ENCODE measurements around the gene SERGEF.

Gene SERGEF

GRCh38 chr11:17853280-17853679, 159.6 kb downstream of the SERGEF start:
- DNase-seq: no peak

GRCh38 chr11:17852246-17852645, 160.6 kb downstream of the SERGEF start:
- DNase-seq: no peak

DNA sequence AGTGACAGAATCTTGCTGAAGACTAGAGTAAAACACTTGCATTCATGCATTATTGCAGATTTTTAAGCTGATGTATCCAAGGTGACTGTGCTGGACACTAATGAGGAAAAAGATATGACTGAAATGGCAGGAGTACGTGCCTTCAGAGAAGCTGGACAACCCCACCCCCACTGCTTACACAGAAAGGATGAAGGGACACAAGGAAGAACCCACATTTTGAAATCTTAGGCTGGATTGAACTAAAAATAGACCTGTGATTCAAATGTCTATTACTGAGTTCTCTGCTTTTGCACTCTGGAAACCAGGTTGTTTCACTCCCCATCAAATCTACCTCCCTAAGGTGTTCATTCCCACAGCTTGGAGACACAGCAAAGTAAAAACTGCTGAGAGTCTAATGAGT, 161.2 kb downstream of the SERGEF start:
- no peak for DNase-seq

DNA sequence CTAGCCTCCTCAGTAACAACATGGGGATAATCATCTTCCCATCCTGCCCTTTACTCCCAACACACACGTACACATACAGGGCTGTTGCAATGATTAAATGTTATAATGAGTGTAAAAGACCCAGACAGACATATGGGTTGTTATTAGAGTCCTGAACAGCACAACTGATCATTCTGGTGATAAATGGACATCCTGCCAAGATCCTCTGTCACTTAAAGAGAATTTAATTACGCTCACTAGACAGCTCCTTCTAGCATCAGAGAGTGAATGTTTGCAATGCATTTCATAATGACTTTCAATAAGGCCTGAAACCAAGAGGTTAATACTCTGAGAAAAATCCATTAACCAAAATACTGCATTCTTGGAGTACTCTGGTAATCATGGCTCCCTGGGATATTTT, 162.5 kb downstream of the SERGEF start:
- no peak for DNase-seq

DNA sequence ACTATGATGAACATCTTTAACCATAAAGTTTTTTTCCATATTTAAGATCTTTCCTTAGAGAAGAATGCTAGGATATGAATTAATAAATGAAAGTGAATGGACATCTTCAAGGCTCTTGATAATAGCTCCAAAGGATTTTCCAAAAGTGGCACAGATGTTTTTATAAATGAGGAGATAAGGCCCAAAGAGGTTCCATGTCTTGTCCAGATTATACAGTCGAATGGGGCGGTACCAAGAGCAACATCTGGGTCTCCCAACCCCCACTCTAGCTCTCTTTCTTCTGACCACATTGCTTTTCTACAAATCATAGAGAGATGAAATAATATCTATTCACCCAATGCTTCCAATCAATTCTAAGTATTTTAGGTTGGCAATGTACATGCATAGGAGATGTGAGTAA, 164.1 kb downstream of the SERGEF start:
- no peak for DNase-seq

- no peak for DNase-seq
Observed at GRCh38 chr11:17846852-17847453, 165.9 kb downstream of the SERGEF start.

- no peak for DNase-seq
Observed at GRCh38 chr11:17845431-17845881, 167.4 kb downstream of the SERGEF start.

DNA sequence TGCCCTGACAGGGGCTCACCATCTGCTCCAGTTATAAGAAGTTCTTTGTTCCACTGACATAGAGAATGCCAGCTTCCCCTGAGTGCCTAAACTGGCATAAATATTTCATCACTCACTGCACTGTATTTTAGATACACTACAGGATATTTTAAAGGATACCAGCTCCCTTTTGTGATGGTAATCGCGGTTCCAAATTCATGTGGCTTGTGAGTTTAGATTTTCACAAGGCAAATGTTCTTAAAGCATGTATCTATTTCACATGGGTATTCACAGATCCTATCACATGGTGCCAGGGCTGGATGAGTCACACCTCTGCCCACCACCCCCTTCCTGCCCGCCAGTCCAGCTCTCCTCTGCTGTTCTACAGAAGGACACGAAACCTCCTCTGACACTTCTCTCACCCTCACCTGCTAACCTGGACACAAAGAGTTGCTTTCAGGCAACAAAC, 172.7 kb downstream of the SERGEF start:
- no peak for DNase-seq

DNA sequence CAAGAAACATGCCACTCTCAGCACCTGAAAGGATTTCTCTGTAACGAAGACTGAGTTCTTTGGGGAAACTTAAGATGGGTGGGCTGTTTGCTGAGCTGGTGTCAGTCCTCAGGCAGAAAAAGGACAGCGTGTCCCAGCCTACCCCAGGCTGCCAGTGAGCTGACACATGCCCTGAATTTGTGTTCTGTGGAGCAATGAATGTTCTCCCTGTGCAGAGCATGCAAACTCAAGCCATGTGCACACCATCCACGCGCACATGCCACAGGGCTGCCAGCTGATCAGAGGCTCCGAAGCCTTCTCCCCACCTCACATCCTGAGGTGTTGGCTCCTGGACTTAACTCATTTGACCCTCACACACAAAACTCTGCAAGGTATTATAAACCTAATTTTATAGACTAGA, 173.4 kb downstream of the SERGEF start:
- DNase-seq: no peak

GRCh38 chr11:17838102-17838501, 174.7 kb downstream of the SERGEF start:
- no peak for DNase-seq

GRCh38 chr11:17831883-17832282, 181.0 kb downstream of the SERGEF start:
- no peak for DNase-seq

GRCh38 chr11:17831228-17831627, 181.6 kb downstream of the SERGEF start:
- DNase-seq: no peak

GRCh38 chr11:17828311-17828751, 184.5 kb downstream of the SERGEF start:
- DNase-seq: peak; percentile 81

DNA sequence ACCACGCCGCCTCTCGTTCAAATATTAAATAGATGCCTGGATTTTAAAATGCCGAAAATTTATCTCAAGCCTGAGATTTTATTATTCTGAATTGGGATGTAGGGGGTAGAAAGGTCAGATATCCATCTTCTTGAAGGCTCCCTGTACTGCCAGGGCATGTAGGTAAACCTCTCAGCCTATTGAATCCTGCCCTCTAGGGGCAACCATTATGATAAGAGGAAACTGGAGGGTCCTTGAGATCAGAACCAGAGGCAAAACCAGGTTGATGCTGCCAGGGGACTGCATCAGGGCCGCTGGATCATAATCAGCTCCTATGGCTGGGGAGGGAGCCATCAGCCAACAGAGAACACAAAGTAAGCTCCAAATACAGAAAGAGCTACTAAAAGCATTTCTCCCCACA, 185.8 kb downstream of the SERGEF start:
- no peak for DNase-seq

- no peak for DNase-seq
Observed at GRCh38 chr11:17822401-17822781, 190.5 kb downstream of the SERGEF start.

GRCh38 chr11:17821648-17822400, 191.0 kb downstream of the SERGEF start:
- DNase-seq: peak; percentile 44

GRCh38 chr11:17816232-17816931, 196.5 kb downstream of the SERGEF start:
- DNase-seq: peak; percentile 47

- DNase-seq: no peak
Observed at GRCh38 chr11:17814546-17814945, 198.3 kb downstream of the SERGEF start.

DNA sequence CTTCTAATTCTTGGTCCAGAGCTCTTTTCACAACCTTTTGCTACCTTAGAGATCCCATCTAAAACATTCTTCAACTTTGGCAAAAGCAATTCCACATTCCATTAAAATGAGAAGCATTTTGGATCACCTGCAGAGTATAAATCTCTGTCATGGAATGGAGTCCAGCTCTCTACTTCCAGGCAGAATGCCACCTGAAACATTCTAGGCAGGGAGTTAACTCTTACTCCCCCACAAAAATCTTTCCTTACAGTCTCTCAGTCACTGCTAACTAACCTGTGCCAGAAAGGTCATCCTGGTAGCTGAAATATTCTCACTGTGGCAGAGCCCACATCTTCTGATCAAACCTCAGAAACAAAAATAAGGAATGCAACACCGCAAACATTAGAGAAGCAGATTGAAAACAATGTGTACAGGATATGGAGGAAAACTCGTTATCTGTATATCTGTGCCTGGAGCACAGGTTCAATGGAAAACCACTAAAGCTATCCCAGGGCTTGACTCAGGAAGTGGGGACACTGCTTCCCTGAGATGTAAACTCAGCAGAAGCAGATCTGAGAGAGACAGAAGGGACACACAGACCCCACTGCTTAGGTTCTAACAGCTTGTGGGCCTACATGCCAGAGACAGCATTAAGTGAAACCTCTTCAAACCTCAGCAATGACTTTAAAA, 199.3 kb downstream of the SERGEF start:
- no peak for DNase-seq

- no peak for DNase-seq
Observed at GRCh38 chr11:17812865-17813187, 200.0 kb downstream of the SERGEF start.

- no peak for DNase-seq
Observed at GRCh38 chr11:17812091-17812864, 200.6 kb downstream of the SERGEF start.

DNA sequence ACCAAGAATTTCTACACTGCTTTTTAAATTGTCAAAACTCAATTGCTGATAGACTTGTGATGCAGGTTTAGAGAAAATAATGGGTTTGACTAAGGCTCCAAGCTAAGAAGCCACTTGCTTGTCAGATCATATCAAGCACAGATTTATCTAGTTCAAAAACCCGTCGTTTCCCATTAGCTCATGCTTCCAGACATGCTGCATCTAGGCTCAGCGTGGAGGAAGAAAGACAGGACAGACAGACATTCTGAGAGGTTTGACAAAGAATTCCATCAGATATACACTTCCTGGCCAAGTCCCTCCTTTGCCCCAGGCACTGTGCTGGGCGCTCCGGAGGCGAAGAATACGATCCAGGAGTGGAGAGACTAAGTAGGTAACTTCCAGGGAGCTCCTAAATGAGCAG, 201.5 kb downstream of the SERGEF start:
- DNase-seq: no peak

- DNase-seq: no peak
Observed at GRCh38 chr11:17810746-17811145, 202.1 kb downstream of the SERGEF start.
